Activated naive CD4-positive, alpha-beta T cell treated with anti-CD3 and anti-CD28 coated beads for 36 hours (primary cell): ENCODE data around the gene SLC25A31. TPM values are rescaled to one million over a fixed set of nuclear protein-coding genes. Genes with fewer than 3 reads are reported as not detected.

Experiments
- CTCF ChIA-PET: fragments of 350-600 bp; sonication (Branson Sonifier 250); formaldehyde crosslinking; loops from one replicate; lab custom pipeline; 2021; ENCODE audit warnings: antibody characterized with exemption; lab: Charles Lee
- DNase-seq: peaks from one replicate; pipeline ENCODE4 v3.0.0-alpha.2; 2020
- H3K27ac Mint-ChIP-seq: one replicate; pipeline ENCODE4 v1.8.0; 2021; ENCODE audit warnings: mild to moderate bottlenecking, mixed read lengths
- H3K27me3 Mint-ChIP-seq: one replicate; pipeline ENCODE4 v1.8.0; 2021; ENCODE audit warnings: low read depth, mixed read lengths
- H3K36me3 Mint-ChIP-seq: one replicate; pipeline ENCODE4 v1.8.0; 2021; ENCODE audit warnings: low read depth, mixed read lengths
- H3K4me1 Mint-ChIP-seq: one replicate; pipeline ENCODE4 v1.8.0; 2021; ENCODE audit warnings: low read depth, mixed read lengths
- H3K4me3 Mint-ChIP-seq: one replicate; pipeline ENCODE4 v1.8.0; 2021; ENCODE audit warnings: mild to moderate bottlenecking, moderate library complexity, mixed read lengths
- H3K9me3 Mint-ChIP-seq: one replicate; pipeline ENCODE4 v1.8.0; 2021; ENCODE audit warnings: mixed read lengths
- intact Hi-C: fragments of 100-400 bp; cut with micrococcal nuclease; formaldehyde crosslinking; loops from one replicate; pipeline ENCODE4 v1.15.1; 2023
- total RNA-seq, 2 experiments: library from RNA; stranded (reverse); gene quantifications; one replicate each; pipeline ENCODE4 v1.2.3, GENCODE V29; 2021

The SLC25A31 gene
- total RNA-seq, 2 experiments from 2014 or later, result not detected

DNA sequence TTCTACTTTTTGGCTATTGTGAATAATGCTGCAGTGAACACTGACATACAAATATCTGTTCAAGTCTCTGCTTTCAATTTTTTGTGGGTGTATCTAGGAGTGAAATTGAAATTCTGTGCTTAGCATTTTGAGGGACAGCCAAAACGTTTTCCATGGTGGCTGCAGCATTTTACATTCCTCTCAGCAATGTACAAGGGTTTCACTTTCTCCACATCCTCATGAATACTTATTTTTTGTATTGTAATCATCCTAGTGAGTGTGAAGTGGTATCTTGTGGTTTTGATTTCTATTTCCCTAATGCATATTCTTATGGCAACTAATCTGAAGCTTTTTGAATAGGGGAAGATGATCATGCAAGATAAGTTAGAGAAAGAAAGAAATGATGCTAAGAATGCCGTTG, 92.2 kb downstream of the SLC25A31 start:
- H3K4me1 Mint-ChIP-seq, result no peaks in the 10 kb centered on the region
- H3K27ac Mint-ChIP-seq, result no peak overlapping the region
- H3K9me3 Mint-ChIP-seq, result no peaks in the 10 kb centered on the region
- intact Hi-C loops, result no loop called here
- no peak for DNase-seq
- no peaks in the 10 kb centered on the region for H3K36me3 Mint-ChIP-seq
- peaks cover 20% of the 10 kb centered on the region for H3K27me3 Mint-ChIP-seq
- H3K4me3 Mint-ChIP-seq, result no peak overlapping the region
- CTCF ChIA-PET, result interaction anchor here (0.6 kb wide), 1 partner anchor 236 kb away, joined by 4 read pairs; no protein-coding TSS in a partner anchor

Other genes starting within 250 kb of the SLC25A31 start
- gene INTU, start 97.4 kb upstream of the SLC25A31 start, total RNA-seq, result under 1 TPM; 0.12 to 0.52 TPM
- 1 to 10 TPM; 2.6 to 2.8 TPM for gene HSPA4L, start 51.9 kb downstream of the SLC25A31 start, total RNA-seq
- 10 to 100 TPM; 44.7 to 52.3 TPM for gene PLK4, start 150.5 kb downstream of the SLC25A31 start, total RNA-seq
- 10 to 100 TPM; 11.1 to 11.2 TPM for gene MFSD8, start 234.8 kb downstream of the SLC25A31 start, total RNA-seq
- gene ABHD18, start 235.0 kb downstream of the SLC25A31 start, total RNA-seq, result 10 to 100 TPM; 17.0 to 17.5 TPM